Duodenal mucosa (tissue), 2 donors: Measurements from ENCODE around the gene FAM111B.
"Not testable (repeated sequence)": the region's sequence is repeated elsewhere in the genome, so short reads cannot be mapped to it uniquely, and the experiment has no call there.

Experiments used
- H3K27ac ChIP-seq: one replicate; pipeline ENCODE4 v1.7.0; 2013; ENCODE audit warnings: low read depth, low read length
- H3K27me3 ChIP-seq, 2 donors: one replicate each; pipeline ENCODE4 v1.7.0; 2013; ENCODE audit warnings: low read length in 2 of 2, control low read depth in 1 of 2; ENCODE audit not compliant: insufficient read depth in 2 of 2, control insufficient read depth in 1 of 2
- H3K36me3 ChIP-seq, 2 donors: one replicate each; pipeline ENCODE4 v1.7.0; 2013; ENCODE audit warnings: low read length in 2 of 2, control low read depth in 1 of 2; ENCODE audit not compliant: insufficient read depth in 2 of 2, control insufficient read depth in 1 of 2
- H3K4me1 ChIP-seq, 2 donors: one replicate each; pipeline ENCODE4 v1.7.0; 2013; ENCODE audit warnings: low read length in 2 of 2, control low read depth in 1 of 2; ENCODE audit not compliant: insufficient read depth in 2 of 2, control insufficient read depth in 1 of 2
- H3K4me3 ChIP-seq, 2 donors: one replicate each; pipeline ENCODE4 v1.7.0; 2013; ENCODE audit warnings: low read length in 2 of 2, low read depth in 1 of 2
- H3K9ac ChIP-seq, 2 donors: one replicate each; pipeline ENCODE4 v1.7.0; 2013; ENCODE audit warnings: low read length in 2 of 2, low read depth in 1 of 2
- H3K9me3 ChIP-seq, 2 donors: one replicate each; pipeline ENCODE4 v1.7.0; 2013; ENCODE audit warnings: low read length in 2 of 2, control low read depth in 1 of 2; ENCODE audit not compliant: control insufficient read depth in 1 of 2

The FAM111B gene

GRCh38 chr11:59079086-59079485, 28.0 kb upstream of the FAM111B start:
- Histone ChIP-seq H3K4me1 (no peaks in the 10 kb centered on the region), H3K27me3 (peaks cover 0 to 4% of the 10 kb centered on the region in 2 donors), H3K4me3 (no peak overlapping the region), H3K9me3 (no peaks in the 10 kb centered on the region), H3K9ac (no peak overlapping the region), H3K36me3 (no peaks in the 10 kb centered on the region), H3K27ac (no peak overlapping the region)

DNA sequence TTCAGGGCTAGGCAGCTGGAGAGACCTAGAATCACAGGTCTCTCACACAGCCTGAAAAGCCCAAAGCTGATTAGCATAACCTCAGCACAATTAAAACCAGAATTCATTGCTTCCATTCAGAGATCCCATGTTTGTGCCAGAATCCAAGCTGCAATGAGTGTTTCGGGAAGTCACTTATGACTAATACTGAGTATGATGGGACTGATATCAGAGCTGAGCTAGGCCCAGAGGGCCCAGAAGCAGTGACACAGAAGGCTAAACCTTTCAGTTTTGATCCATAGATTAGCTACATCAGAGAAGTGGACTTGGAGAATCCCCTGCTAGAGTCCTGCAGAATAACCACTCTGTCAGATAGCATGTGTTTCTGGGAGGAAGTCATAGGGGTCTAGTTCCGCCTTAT, 26.6 kb upstream of the FAM111B start:
- H3K4me1 ChIP-seq, H3K9me3 ChIP-seq, H3K36me3 ChIP-seq, H3K9ac ChIP-seq, H3K4me3 ChIP-seq, H3K27me3 ChIP-seq, H3K27ac ChIP-seq: not testable (repeated sequence)

- H3K4me1 ChIP-seq, H3K4me3 ChIP-seq, H3K36me3 ChIP-seq, H3K27me3 ChIP-seq, H3K27ac ChIP-seq, H3K9ac ChIP-seq, H3K9me3 ChIP-seq: not testable (repeated sequence)
Observed at GRCh38 chr11:59081430-59082020, 25.5 kb upstream of the FAM111B start.

DNA sequence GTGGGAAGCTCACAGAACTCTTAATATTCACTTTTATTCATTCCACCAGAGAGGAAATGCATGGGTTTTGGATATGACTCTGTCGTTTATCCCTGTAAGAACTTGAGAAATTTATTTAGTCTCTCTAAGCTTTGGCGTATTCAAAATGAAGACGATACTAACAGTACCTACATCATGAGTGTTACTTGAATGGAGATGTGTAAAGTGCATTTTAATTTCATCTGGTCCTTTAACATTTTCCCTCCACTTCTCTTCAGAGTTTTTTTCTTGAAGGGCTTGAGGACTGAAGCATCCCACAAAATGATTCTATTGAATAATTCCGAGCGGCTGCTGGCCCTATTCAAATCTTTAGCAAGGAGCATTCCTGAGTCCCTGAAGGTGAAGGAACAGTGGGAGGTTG, 21.0 kb upstream of the FAM111B start, which contains the start of gene GLYATL1B:
Gene GLYATL1B, plus strand, starts transcription at position 301 of the 400 bp plus-strand sequence. Its CDS starts 0 bp downstream, at position 301.
- not testable (repeated sequence) for H3K27me3 ChIP-seq, H3K9me3 ChIP-seq, H3K27ac ChIP-seq, H3K9ac ChIP-seq, H3K4me3 ChIP-seq, H3K4me1 ChIP-seq, H3K36me3 ChIP-seq

DNA sequence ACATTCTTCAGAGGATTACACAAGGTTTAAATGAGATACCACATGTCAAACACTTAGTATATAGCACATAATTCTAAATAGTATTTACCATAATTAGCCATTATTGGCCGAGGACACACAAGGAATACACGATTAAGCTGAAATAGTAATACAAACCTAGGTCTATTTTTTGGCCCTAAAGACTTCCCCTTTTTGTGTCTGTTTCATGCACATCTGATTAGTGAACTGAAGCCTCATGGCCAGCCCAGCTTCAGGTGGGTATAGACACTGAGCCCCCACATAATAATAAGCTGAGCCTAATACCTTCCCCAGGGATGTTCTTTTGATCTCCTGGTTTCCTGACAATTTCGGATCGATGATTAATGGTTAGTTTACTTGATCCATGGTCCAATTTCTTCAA, 18.9 kb upstream of the FAM111B start:
- H3K4me1 ChIP-seq = no peaks in the 10 kb centered on the region
- no peak overlapping the region for H3K27ac ChIP-seq
- H3K36me3 ChIP-seq = no peaks in the 10 kb centered on the region
- no peak overlapping the region for H3K4me3 ChIP-seq
- no peak overlapping the region for H3K9ac ChIP-seq
- H3K27me3 ChIP-seq = no peaks in the 10 kb centered on the region
- H3K9me3 ChIP-seq = no peaks in the 10 kb centered on the region

DNA sequence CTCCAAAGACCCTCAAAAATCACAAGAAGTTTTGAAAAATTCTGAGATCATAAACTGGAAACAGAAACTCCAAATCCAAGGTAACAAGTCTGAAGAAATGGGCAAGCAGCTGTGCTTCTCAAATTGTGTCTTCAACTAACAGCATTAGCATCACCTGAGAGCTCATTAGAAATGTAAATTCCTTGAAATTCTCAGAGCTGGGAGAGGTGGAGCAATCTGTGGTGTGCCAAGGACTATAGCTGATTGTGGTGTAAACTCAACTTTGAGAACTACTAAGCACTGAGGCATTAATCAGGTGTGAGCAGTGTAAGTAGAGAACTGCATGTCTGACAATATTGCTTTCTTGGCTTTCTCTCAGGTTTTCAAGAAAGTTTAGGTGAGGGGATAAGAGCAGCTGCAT, 13.5 kb upstream of the FAM111B start:
- not testable (repeated sequence) for H3K36me3 ChIP-seq, H3K27me3 ChIP-seq, H3K9ac ChIP-seq, H3K4me3 ChIP-seq, H3K27ac ChIP-seq, H3K9me3 ChIP-seq, H3K4me1 ChIP-seq

GRCh38 chr11:59095225-59095624, 11.8 kb upstream of the FAM111B start:
- not testable (repeated sequence) for H3K4me3 ChIP-seq, H3K9ac ChIP-seq, H3K27ac ChIP-seq, H3K9me3 ChIP-seq, H3K4me1 ChIP-seq, H3K27me3 ChIP-seq, H3K36me3 ChIP-seq

DNA sequence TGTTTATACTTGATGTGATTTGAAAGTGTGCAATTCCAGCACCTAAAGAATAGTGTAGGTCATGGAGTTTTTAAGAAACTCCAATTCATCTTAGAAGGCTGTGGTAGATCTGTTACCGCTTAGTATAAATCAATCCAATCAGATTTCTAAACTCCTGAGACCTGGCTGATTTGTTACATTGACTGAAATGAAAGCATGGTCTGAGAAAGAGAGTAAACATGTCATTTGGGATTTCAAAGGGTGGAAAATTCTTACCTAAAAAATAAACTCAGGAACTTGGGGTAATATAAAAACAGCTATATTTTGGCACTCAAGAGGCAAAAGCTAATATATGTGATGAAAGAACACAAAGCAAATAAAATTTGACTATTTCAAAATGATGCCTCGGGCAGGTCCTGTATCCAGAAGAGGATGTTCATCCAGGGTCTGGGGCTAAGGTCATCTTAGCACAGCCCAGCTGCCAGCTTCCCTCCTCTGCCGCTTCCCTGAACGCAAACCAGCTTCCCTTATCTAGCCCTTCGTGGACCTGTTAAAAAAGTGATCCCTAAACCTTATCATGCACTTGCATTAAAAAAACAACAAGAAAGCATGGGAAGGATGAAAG, 11.0 kb upstream of the FAM111B start:
- not testable (repeated sequence) for H3K9me3 ChIP-seq, H3K36me3 ChIP-seq, H3K27ac ChIP-seq, H3K4me1 ChIP-seq, H3K27me3 ChIP-seq, H3K4me3 ChIP-seq, H3K9ac ChIP-seq

DNA sequence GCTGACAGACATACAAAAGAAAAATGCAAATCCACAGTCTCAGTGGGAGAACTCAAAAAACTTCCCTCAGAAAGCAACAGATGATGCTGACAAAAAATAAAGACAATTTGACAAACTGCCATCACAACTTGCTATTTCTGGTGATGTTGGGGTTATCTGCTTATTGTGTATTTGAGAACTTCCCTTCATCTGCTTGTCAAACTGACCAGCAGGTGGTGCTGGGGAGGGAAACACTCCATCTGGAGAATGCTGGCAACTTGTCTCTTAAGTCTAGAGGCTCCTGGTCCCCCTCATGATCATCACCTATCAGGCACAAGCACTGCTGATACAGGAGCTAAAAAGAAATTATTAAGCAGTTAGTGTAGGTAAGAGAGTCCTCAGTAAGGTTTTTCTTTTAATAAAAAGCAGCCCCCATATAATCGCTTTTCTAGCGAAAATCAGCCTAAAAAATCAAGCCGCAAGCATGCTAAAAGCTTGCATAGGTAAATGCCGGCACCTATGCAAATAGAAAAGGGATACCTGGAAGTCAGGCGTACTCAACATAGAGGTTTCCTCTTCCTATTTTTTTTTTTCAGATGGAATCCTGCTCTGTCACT, 9.8 kb upstream of the FAM111B start:
- peaks cover 0 to 5% of the 10 kb centered on the region in 2 donors for H3K4me1 ChIP-seq
- H3K4me3 ChIP-seq = no peak overlapping the region
- H3K27ac ChIP-seq = no peak overlapping the region
- H3K27me3 ChIP-seq = no peaks in the 10 kb centered on the region
- H3K9ac ChIP-seq = no peak overlapping the region
- no peaks in the 10 kb centered on the region for H3K36me3 ChIP-seq
- no peaks in the 10 kb centered on the region for H3K9me3 ChIP-seq

GRCh38 chr11:59097938-59098337, 9.1 kb upstream of the FAM111B start:
- not testable (repeated sequence) for H3K4me3 ChIP-seq, H3K9ac ChIP-seq, H3K4me1 ChIP-seq, H3K36me3 ChIP-seq, H3K27ac ChIP-seq, H3K27me3 ChIP-seq, H3K9me3 ChIP-seq
